ENCODE data around the gene FOXP1.
A peak's percentile ranks its signal among the peaks of the same experiment; 100 is the strongest.

The FOXP1 gene

DNA sequence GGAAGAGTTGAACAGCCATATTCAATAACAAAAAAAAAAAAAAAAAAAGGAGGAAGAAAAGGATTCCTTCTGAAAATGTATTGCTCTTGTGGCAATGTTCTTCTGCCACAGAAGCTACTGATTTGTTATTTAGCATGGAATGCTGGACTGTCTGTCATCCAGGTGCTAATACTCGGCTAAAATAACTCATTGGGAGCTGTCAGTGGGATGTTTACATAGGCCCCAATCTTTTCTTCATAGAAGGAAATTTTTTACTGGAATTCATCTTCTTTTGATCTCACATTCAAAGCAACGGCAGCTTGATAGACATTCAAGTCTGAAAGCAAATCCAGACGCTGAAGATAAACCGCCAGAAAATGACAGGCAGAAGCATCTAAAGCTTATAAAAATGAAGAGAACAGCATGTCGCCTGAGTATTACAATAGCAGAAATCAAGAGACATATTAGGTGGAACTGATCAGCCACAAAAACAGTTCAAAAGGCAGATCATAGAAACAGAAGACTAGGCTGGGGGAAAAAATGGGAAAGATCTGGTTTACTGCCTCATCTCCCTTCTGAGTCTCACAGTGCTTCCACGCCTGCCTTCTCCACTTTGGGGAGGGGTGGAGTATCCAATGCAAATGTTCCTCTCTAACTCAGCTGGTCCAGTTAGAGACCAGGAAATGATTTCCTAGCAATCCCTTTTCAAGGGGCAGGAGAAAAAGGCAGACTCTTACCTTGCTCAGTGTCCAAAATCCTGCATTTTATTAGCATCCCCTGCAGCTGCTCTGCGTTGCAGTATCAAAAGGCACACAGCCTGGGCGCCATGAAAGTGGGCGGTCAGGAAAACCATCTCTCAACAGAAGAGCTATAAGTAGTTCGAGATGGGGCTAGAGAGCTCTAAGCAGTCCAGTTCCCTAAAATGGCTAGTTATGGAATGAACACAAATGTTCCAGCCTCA lies 451.9 kb downstream of the FOXP1 start:
- H3K4me3 ChIP-seq (ENCODE audit: low read depth, low read length) = no peak overlapping the region

GRCh38 chr3:71130471-71131374 lies 452.8 kb downstream of the FOXP1 start:
- no peak for TF ChIP-seq CTCF (IDR thresholded peaks at IDR 0.05; ENCODE audit: low read depth, low read length)
- no peaks in the 10 kb centered on the region for H3K36me3 ChIP-seq
- no peaks in the 10 kb centered on the region for H3K9me3 ChIP-seq
- no peaks in the 10 kb centered on the region for H3K27me3 ChIP-seq
- peaks cover 16% of the 10 kb centered on the region for H3K4me1 ChIP-seq
- peak; percentile 29 for DNase-seq
- H3K4me3 ChIP-seq (ENCODE audit: low read depth, low read length) = peak overlapping the region; percentile 59

More for the DNA sequence above, 451.9 kb downstream of the FOXP1 start:
- Histone ChIP-seq H3K9me3 (no peaks in the 10 kb centered on the region), H3K27me3 (no peaks in the 10 kb centered on the region), H3K4me1 (peaks cover 16% of the 10 kb centered on the region), H3K36me3 (no peaks in the 10 kb centered on the region)
- no peak for TF ChIP-seq CTCF (IDR thresholded peaks at IDR 0.05; ENCODE audit: low read depth, low read length)
- DNase-seq = no peak

GRCh38 chr3:71129611-71130431 lies 453.7 kb downstream of the FOXP1 start:
- TF ChIP-seq CTCF (IDR thresholded peaks at IDR 0.05; ENCODE audit: low read depth, low read length) = no peak
- H3K9me3 ChIP-seq = no peaks in the 10 kb centered on the region
- H3K4me1 ChIP-seq = peaks cover 16% of the 10 kb centered on the region
- no peak for DNase-seq
- no peaks in the 10 kb centered on the region for H3K36me3 ChIP-seq
- H3K27me3 ChIP-seq = no peaks in the 10 kb centered on the region
- peak overlapping the region; percentile 59 for H3K4me3 ChIP-seq (ENCODE audit: low read depth, low read length)

DNA sequence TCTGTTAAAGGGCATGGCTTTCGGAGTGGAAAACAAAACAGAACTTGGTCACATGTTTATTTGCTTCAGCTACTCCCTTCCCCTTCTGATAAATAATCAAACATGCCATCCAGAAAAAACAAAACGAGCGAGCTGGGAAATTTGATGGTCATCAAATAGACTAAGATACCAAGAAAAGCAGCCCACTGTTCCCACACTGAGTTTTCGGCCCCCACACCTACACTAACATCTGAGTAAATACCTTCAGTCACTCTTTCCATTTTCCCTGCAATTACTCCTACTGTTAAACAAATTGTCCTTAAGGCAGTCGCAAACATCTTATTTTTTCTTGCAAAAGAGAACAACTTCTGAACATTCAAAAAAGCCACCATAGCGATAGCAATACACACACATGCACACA lies 454.6 kb downstream of the FOXP1 start:
- no peak for TF ChIP-seq CTCF (IDR thresholded peaks at IDR 0.05; ENCODE audit: low read depth, low read length)
- Histone ChIP-seq H3K9me3 (no peaks in the 10 kb centered on the region), H3K4me3 (ENCODE audit: low read depth, low read length) (peak overlapping the region; percentile 59), H3K27me3 (no peaks in the 10 kb centered on the region), H3K4me1 (peaks cover 16% of the 10 kb centered on the region), H3K36me3 (no peaks in the 10 kb centered on the region)
- DNase-seq = no peak

- no peaks in the 10 kb centered on the region for H3K27me3 ChIP-seq
- no peak for DNase-seq
- H3K9me3 ChIP-seq = no peaks in the 10 kb centered on the region
- no peaks in the 10 kb centered on the region for H3K36me3 ChIP-seq
- H3K4me3 ChIP-seq (ENCODE audit: low read depth, low read length) = no peak overlapping the region
- TF ChIP-seq CTCF (IDR thresholded peaks at IDR 0.05; ENCODE audit: low read depth, low read length) = no peak
- peaks cover 24% of the 10 kb centered on the region for H3K4me1 ChIP-seq
Observed at GRCh38 chr3:71127844-71128243, 455.7 kb downstream of the FOXP1 start.

All from BE2C (cell line).